Measurements from ENCODE around the gene SGF29.
"Not testable (repeated sequence)": the region's sequence is repeated elsewhere in the genome, so short reads cannot be mapped to it uniquely, and the experiment has no call there.

The SGF29 gene

GRCh38 chr16:28621481-28622155 is 67.9 kb downstream of the SGF29 start:
- no peaks in the 10 kb centered on the region for H3K9me3 ChIP-seq (ENCODE audit: low read length)
- TF ChIP-seq CTCF (IDR thresholded peaks at IDR 0.05; ENCODE audit: low read length) = no peak
- no peak for TF ChIP-seq EZH2 (IDR thresholded peaks at IDR 0.05; ENCODE audit: borderline replicate concordance, low read length)
- H3K4me1 ChIP-seq (ENCODE audit: insufficient read depth, low read length, severe bottlenecking) = peaks cover 11% of the 10 kb centered on the region
- no peaks in the 10 kb centered on the region for H3K27me3 ChIP-seq (ENCODE audit: insufficient read depth, low read length)
- H3F3A ChIP-seq (ENCODE audit: insufficient read depth, low read length) = no peaks in the 10 kb centered on the region
- H4K20me1 ChIP-seq (ENCODE audit: insufficient read depth, low read length) = no peaks in the 10 kb centered on the region
- no peak overlapping the region for H3K4me2 ChIP-seq (ENCODE audit: low read length)
- no peak overlapping the region for H3K9ac ChIP-seq (ENCODE audit: low read length)
- H3K79me2 ChIP-seq (ENCODE audit: insufficient read depth, low read length) = no peaks in the 10 kb centered on the region
- no peak overlapping the region for H2AFZ ChIP-seq (ENCODE audit: low read length)
- no peak overlapping the region for H3K4me3 ChIP-seq (ENCODE audit: low read depth, low read length, poor library complexity, severe bottlenecking)
- no peak overlapping the region for H3K27ac ChIP-seq (ENCODE audit: low read depth, low read length, poor library complexity, severe bottlenecking)
- no peaks in the 10 kb centered on the region for H3K9me2 ChIP-seq (ENCODE audit: low read depth, low read length)
- no peaks in the 10 kb centered on the region for H3K36me3 ChIP-seq (ENCODE audit: insufficient read depth, low read length)

GRCh38 chr16:28622532-28623171 is 68.9 kb downstream of the SGF29 start:
- H3K9ac ChIP-seq (ENCODE audit: low read length); H3K9me2 ChIP-seq (ENCODE audit: low read depth, low read length); H3K79me2 ChIP-seq (ENCODE audit: insufficient read depth, low read length); H3K36me3 ChIP-seq (ENCODE audit: insufficient read depth, low read length); H3K9me3 ChIP-seq (ENCODE audit: low read length); H3K27ac ChIP-seq (ENCODE audit: low read depth, low read length, poor library complexity, severe bottlenecking); H3K4me1 ChIP-seq (ENCODE audit: insufficient read depth, low read length, severe bottlenecking); H3K4me3 ChIP-seq (ENCODE audit: low read depth, low read length, poor library complexity, severe bottlenecking); H3K4me2 ChIP-seq (ENCODE audit: low read length); H3F3A ChIP-seq (ENCODE audit: insufficient read depth, low read length); H4K20me1 ChIP-seq (ENCODE audit: insufficient read depth, low read length); H3K27me3 ChIP-seq (ENCODE audit: insufficient read depth, low read length); H2AFZ ChIP-seq (ENCODE audit: low read length): not testable (repeated sequence)

DNA sequence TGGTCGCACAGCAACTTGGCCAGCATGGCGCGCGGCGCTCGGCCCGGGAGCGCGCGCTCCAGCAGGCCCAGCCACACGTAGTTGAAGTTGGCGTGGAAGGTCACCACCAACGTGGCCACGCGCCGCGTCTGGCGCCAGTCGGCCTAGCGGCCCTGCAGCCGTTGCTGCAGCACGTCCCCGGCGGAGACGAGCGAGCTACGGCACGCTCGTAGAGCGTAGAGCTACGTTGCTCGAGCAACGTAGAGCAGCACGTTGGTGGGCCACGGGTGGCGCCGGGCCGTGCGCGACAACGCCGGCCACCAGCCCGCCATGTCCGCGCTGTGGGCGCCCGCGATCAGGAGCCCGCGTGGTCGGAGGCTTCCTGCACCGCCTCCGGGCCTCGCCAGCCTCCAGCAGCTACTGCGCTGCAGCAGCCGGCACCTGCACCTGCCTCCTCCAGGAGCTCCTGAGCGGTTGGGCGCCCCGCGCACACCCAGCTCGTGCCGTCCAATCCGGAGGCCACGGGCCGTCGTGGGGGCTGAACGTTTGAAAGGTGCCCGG is 69.5 kb downstream of the SGF29 start:
- no peak overlapping the region for H3K27ac ChIP-seq (ENCODE audit: low read depth, low read length, poor library complexity, severe bottlenecking)
- H3K9ac ChIP-seq (ENCODE audit: low read length) = no peak overlapping the region
- no peak overlapping the region for H2AFZ ChIP-seq (ENCODE audit: low read length)
- peak overlapping the region; percentile 34; the same call in 1 of the 2 replicates for H3K4me2 ChIP-seq (ENCODE audit: low read length)
- no peaks in the 10 kb centered on the region for H3K9me3 ChIP-seq (ENCODE audit: low read length)
- H3F3A ChIP-seq (ENCODE audit: insufficient read depth, low read length) = no peaks in the 10 kb centered on the region
- no peaks in the 10 kb centered on the region for H3K9me2 ChIP-seq (ENCODE audit: low read depth, low read length)
- no peaks in the 10 kb centered on the region for H3K79me2 ChIP-seq (ENCODE audit: insufficient read depth, low read length)
- no peaks in the 10 kb centered on the region for H3K27me3 ChIP-seq (ENCODE audit: insufficient read depth, low read length)
- TF ChIP-seq EZH2 (IDR thresholded peaks at IDR 0.05; ENCODE audit: borderline replicate concordance, low read length) = no peak
- no peak for TF ChIP-seq CTCF (IDR thresholded peaks at IDR 0.05; ENCODE audit: low read length)
- H3K4me1 ChIP-seq (ENCODE audit: insufficient read depth, low read length, severe bottlenecking) = no peaks in the 10 kb centered on the region
- H3K36me3 ChIP-seq (ENCODE audit: insufficient read depth, low read length) = no peaks in the 10 kb centered on the region
- no peaks in the 10 kb centered on the region for H4K20me1 ChIP-seq (ENCODE audit: insufficient read depth, low read length)
- peak overlapping the region; percentile 37 for H3K4me3 ChIP-seq (ENCODE audit: low read depth, low read length, poor library complexity, severe bottlenecking)

GRCh38 chr16:28630905-28631304 is 77.2 kb downstream of the SGF29 start:
- not testable (repeated sequence) for H3K4me3 ChIP-seq (ENCODE audit: low read depth, low read length, poor library complexity, severe bottlenecking); H3K36me3 ChIP-seq (ENCODE audit: insufficient read depth, low read length); H3K4me2 ChIP-seq (ENCODE audit: low read length); H3F3A ChIP-seq (ENCODE audit: insufficient read depth, low read length); H3K9me2 ChIP-seq (ENCODE audit: low read depth, low read length); H3K9ac ChIP-seq (ENCODE audit: low read length); H3K79me2 ChIP-seq (ENCODE audit: insufficient read depth, low read length); H3K27ac ChIP-seq (ENCODE audit: low read depth, low read length, poor library complexity, severe bottlenecking); H4K20me1 ChIP-seq (ENCODE audit: insufficient read depth, low read length); H3K27me3 ChIP-seq (ENCODE audit: insufficient read depth, low read length); H3K9me3 ChIP-seq (ENCODE audit: low read length); H3K4me1 ChIP-seq (ENCODE audit: insufficient read depth, low read length, severe bottlenecking); H2AFZ ChIP-seq (ENCODE audit: low read length)

- H3K4me2 ChIP-seq (ENCODE audit: low read length); H3K9me2 ChIP-seq (ENCODE audit: low read depth, low read length); H3K27ac ChIP-seq (ENCODE audit: low read depth, low read length, poor library complexity, severe bottlenecking); H3K9me3 ChIP-seq (ENCODE audit: low read length); H3K4me3 ChIP-seq (ENCODE audit: low read depth, low read length, poor library complexity, severe bottlenecking); H3K36me3 ChIP-seq (ENCODE audit: insufficient read depth, low read length); H2AFZ ChIP-seq (ENCODE audit: low read length); H3K9ac ChIP-seq (ENCODE audit: low read length); H3F3A ChIP-seq (ENCODE audit: insufficient read depth, low read length); H3K4me1 ChIP-seq (ENCODE audit: insufficient read depth, low read length, severe bottlenecking); H3K27me3 ChIP-seq (ENCODE audit: insufficient read depth, low read length); H3K79me2 ChIP-seq (ENCODE audit: insufficient read depth, low read length); H4K20me1 ChIP-seq (ENCODE audit: insufficient read depth, low read length): not testable (repeated sequence)
Observed at GRCh38 chr16:28636093-28636823, 82.5 kb downstream of the SGF29 start.

All from OCI-LY1 (cell line).